ENCODE data around the gene DOK3. TPM values are rescaled to one million over a fixed set of nuclear protein-coding genes. Genes with fewer than 3 reads are reported as not detected.
A peak's percentile ranks its signal among the peaks of the same experiment; 100 is the strongest.

Gene DOK3
- total and polyA plus RNA-seq, 2 experiments from 2014 or later, result 2.2 to 11.1 TPM

- no peak for ATAC-seq
- Histone ChIP-seq H3K4me3 (no peak overlapping the region), H3K4me1 (ENCODE audit: insufficient read depth) (peaks cover 3% of the 10 kb centered on the region), H2AFZ (no peak overlapping the region), H3F3A (replicated peaks; ENCODE audit: low read depth) (peaks cover 45% of the 10 kb centered on the region), H3K79me2 (replicated peaks; ENCODE audit: insufficient read depth) (peaks cover 16% of the 10 kb centered on the region), H3K27ac (ENCODE audit: low read depth) (no peak overlapping the region), H3K27me3 (ENCODE audit: insufficient read depth) (no peaks in the 10 kb centered on the region), H3K9me2 (ENCODE audit: insufficient read depth) (no peaks in the 10 kb centered on the region), H3K36me3 (ENCODE audit: insufficient read depth) (peaks cover 43% of the 10 kb centered on the region), H3K4me2 (no peak overlapping the region), H4K20me1 (replicated peaks; ENCODE audit: insufficient read depth) (peaks cover 26% of the 10 kb centered on the region)
- no peak overlapping the region for H3K4me3 Mint-ChIP-seq
- TF ChIP-seq POLR2AphosphoS5 (IDR thresholded peaks at IDR 0.05; ENCODE audit: low read depth) (peak; percentile 3; the same call in 1 of the 2 replicates), EZH2phosphoT487 (IDR thresholded peaks at IDR 0.05; ENCODE audit: unreplicated experiment) (no peak)
- H3K36me3 Mint-ChIP-seq (ENCODE audit: low read depth), result peaks cover 80% of the 10 kb centered on the region
- no peak for DNase-seq (ENCODE audit: low spot score)
- H3K27ac Mint-ChIP-seq, result no peak overlapping the region
- H3K9me3 Mint-ChIP-seq, result peaks cover 12% of the 10 kb centered on the region
- H3K4me1 Mint-ChIP-seq, result peaks cover 8% of the 10 kb centered on the region
- peaks cover 31% of the 10 kb centered on the region for H3K27me3 Mint-ChIP-seq (ENCODE audit: insufficient read depth, low read depth, poor library complexity)
These were observed 47.5 kb downstream of the DOK3 start for GRCh38 chr5:177462021-177462670.

- peaks cover 41% of the 10 kb centered on the region for H3K27me3 Mint-ChIP-seq (ENCODE audit: insufficient read depth, low read depth, poor library complexity)
- no peak overlapping the region for H3K4me2 ChIP-seq
- H3K4me3 Mint-ChIP-seq, result no peak overlapping the region
- H3K27me3 ChIP-seq (ENCODE audit: insufficient read depth), result no peaks in the 10 kb centered on the region
- ATAC-seq (no peak), DNase-seq (ENCODE audit: low spot score) (no peak)
- H3K4me1 Mint-ChIP-seq, result peaks cover 15% of the 10 kb centered on the region
- H3K9me3 Mint-ChIP-seq, result peaks cover 3% of the 10 kb centered on the region; the same call in 2 of the 3 replicates
- H3F3A ChIP-seq (replicated peaks; ENCODE audit: low read depth), result peaks cover 47% of the 10 kb centered on the region
- H3K4me1 ChIP-seq (ENCODE audit: insufficient read depth), result peaks cover 10% of the 10 kb centered on the region
- H3K36me3 ChIP-seq (ENCODE audit: insufficient read depth), result peaks cover 36% of the 10 kb centered on the region
- peak overlapping the region; percentile 36; the same call in 1 of the 2 replicates for H3K27ac Mint-ChIP-seq
- peaks cover 25% of the 10 kb centered on the region for H4K20me1 ChIP-seq (replicated peaks; ENCODE audit: insufficient read depth)
- 0 out of 2 replicates have a peak overlapping the region, but pooled peaks have one; percentile 45 for H3K27ac ChIP-seq (ENCODE audit: low read depth)
- TF ChIP-seq POLR2AphosphoS5 (IDR thresholded peaks at IDR 0.05; ENCODE audit: low read depth), result peak; percentile 48; the same call in 1 of the 2 replicates
- TF ChIP-seq CTCF (conservative IDR thresholded peaks at IDR 0.05; ENCODE audit: low read depth in 2 of 2), result no peak
- no peak for TF ChIP-seq EZH2 (IDR thresholded peaks at IDR 0.05; ENCODE audit: low read depth, unreplicated experiment)
- no peak for TF ChIP-seq ZNF331 (CRISPR knock-in tag; IDR thresholded peaks at IDR 0.05; ENCODE audit: low read depth)
- no peak for TF ChIP-seq STAT1 (IDR thresholded peaks at IDR 0.05; ENCODE audit: unreplicated experiment)
- no peak for TF ChIP-seq NANOG (IDR thresholded peaks at IDR 0.05; ENCODE audit: borderline replicate concordance)
- no peak overlapping the region for H3K4me3 ChIP-seq
- peaks cover 13% of the 10 kb centered on the region for H3K79me2 ChIP-seq (replicated peaks; ENCODE audit: insufficient read depth)
- H3K36me3 Mint-ChIP-seq (ENCODE audit: low read depth), result peaks cover 67% of the 10 kb centered on the region
- H3K9me2 ChIP-seq (ENCODE audit: insufficient read depth), result no peaks in the 10 kb centered on the region
- no peak overlapping the region for H2AFZ ChIP-seq
These were observed 49.6 kb downstream of the DOK3 start for GRCh38 chr5:177459819-177460628.
